Pulmonary artery endothelial cell (primary cell): ENCODE data around the gene TBPL2. TPM values are rescaled to one million over a fixed set of nuclear protein-coding genes. Genes with fewer than 3 reads are reported as not detected.
A peak's percentile ranks its signal among the peaks of the same experiment; 100 is the strongest.
"Not testable (repeated sequence)": the region's sequence is repeated elsewhere in the genome, so short reads cannot be mapped to it uniquely, and the experiment has no call there.

Experiments used
- DNase-seq: peaks from one replicate; pipeline ENCODE4 v3.0.0-alpha.2; 2011; ENCODE audit warnings: low read depth, low spot score
- total RNA-seq: library from RNA; depleted of rRNA; stranded (reverse); fragments of >200 nt; gene quantifications from 2 replicates; pipeline ENCODE4 v1.2.3, GENCODE V29; 2014

The TBPL2 gene
- total RNA-seq, 1 donor from 2014 or later, result not detected

DNA sequence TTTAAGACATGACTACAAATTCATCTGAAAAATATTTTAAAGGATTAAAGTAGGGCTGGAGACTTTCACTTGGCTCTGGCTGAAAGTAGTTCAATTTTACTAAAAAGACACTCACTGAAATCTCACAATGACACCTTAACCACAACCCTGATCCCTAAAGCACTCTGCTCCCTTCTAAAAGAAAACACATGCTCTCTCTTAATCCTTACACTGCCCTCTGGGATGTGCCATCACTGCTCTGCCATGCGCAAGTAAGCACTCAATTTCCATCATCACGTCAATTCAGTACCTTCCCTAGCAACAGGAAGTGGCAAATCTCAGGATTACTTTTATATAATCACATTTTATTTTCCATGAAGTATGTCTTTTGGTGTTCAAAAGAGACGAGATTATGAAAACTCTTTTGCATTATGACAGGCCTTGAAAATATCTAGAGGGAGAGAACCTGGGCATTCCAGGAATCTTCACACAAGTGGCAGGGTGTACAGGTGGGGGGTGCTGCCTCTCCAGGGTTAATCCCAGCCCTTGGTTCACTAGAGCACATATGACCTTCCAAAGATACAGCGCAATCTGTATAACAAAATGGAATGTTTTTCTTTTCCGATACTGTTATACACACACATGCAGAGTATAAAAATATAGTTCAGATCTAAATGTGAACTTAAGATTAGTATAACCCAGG lies 36.1 kb downstream of the TBPL2 start:
- DNase-seq, result no peak

DNA sequence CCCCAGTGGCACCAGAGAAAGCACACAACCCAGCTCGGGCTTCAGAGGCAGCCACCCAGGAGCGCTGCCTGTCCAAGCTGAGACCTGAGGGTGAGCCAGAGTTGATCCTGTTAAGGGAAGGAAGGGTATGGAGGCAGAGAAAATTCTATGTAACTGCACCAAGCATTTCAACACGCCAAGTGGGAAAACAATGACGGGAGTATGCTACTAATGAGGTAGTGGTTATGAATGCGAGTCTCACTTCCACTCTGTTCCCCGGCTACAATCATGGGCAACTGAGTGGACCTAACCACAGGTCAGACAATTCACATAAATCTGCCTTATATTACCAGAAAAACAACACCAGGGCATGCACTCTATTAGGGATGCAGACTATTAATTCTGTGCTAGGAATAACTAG lies 38.7 kb downstream of the TBPL2 start:
- no peak for DNase-seq

DNA sequence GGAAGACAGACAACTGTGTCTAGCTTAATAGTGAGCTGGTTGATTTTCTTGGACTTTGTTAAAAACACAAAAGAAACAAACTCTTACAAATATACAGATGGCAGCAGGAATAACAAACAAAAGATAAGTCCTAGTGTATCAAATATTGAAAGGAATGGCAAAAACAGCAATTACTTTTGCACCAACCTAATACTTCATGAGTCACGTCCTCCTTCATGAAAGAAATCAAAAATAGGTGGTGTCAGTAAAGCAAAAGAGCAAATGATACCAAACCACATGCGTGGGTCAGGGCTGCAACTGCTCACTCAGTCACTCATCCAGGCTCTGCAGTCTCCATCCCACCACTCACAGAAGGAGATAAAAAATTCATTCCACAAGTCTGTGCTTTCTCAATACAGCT lies 40.6 kb downstream of the TBPL2 start:
- no peak for DNase-seq

DNA sequence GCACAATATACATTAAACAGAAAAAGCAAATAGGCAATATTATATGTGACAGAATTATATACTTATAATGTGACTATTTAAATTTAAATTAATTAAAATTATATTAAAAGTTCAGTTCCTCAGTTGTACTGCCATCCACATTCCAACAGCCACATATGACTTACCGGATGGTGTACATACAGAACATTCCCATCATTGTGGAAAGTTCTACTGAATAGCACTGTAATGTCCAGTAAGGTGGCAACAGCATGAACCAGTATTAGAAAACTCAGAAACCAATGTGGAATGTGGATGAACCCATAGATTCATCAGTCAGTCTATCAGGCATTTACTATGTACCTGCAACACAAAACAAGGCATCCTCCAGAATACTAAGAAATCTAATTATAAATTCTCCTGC lies 41.2 kb downstream of the TBPL2 start:
- no peak for DNase-seq

DNA sequence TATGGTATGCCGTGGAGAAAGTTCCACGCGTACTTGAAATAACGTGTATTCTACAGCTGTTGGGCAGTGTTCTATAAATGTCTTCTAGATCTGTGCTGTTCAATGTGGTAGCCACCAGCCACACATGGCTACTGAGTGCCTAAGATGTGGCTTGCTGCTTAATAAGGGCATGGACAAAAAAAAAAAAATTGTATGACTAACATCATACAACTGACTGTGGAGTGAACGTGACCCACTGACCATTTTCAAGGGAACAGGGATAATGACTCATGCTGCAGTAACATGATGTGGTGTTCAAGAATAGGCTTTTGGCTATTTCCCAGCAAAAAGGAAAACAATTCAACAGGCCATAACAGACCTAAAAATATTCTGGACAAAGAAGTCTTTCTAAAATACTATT lies 41.7 kb downstream of the TBPL2 start:
- peak; percentile 93 for DNase-seq

DNA sequence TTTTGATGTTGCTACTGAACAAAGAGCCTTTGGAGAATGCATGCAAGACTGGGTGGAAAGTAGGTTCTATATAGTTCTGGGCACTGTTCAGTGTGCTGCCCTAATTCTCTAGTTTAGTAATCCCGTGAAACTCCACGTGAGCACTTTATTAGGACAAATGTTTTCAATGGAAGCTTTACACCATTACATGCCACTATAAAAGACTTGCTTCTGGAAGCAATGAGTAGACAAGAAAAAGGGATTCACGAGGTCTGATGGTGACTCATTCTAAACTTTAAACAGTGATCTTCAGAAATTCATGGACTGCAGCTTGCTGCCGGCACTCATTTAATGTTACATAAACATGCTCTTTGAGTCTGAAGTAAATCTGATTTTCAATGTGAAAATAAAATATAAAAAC lies 51.1 kb downstream of the TBPL2 start:
- no peak for DNase-seq

DNA sequence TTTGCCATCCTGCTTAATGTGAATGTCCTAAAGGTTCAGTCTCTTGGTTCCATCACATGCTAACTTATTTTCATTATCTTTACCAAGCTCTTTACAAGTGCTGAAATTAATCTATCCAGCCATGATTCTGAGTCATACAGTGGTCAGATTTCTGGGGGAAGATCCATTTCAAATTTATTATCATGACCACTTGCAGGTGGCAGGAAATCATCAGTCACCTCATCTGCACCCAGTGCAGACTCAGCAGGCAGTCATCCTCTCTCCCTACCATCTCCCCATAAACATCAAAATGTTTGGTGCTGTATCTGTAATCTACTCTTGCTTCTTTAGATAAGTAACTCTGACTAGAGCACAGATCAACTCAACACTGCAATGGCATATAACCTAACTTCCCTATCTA lies 52.3 kb downstream of the TBPL2 start:
- no peak for DNase-seq

DNA sequence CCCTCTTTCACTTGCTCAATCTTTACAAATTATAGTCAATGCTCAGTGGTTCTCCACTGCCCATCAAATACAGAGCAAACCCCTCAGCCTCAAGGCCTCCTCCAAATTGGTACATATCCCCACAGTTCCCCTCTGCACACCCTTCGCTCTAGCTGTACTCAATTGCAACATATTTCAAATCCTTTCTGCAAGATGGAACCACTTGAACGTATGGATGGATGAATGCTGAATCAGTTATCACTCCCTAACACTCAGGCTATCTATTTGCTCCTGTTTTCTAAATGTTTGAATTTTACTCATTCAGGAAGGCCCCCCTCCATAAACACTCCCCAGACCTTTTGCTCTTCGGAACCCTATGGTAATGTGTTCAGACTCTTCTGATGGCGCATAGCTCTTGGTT lies 53.3 kb downstream of the TBPL2 start:
- no peak for DNase-seq

DNA sequence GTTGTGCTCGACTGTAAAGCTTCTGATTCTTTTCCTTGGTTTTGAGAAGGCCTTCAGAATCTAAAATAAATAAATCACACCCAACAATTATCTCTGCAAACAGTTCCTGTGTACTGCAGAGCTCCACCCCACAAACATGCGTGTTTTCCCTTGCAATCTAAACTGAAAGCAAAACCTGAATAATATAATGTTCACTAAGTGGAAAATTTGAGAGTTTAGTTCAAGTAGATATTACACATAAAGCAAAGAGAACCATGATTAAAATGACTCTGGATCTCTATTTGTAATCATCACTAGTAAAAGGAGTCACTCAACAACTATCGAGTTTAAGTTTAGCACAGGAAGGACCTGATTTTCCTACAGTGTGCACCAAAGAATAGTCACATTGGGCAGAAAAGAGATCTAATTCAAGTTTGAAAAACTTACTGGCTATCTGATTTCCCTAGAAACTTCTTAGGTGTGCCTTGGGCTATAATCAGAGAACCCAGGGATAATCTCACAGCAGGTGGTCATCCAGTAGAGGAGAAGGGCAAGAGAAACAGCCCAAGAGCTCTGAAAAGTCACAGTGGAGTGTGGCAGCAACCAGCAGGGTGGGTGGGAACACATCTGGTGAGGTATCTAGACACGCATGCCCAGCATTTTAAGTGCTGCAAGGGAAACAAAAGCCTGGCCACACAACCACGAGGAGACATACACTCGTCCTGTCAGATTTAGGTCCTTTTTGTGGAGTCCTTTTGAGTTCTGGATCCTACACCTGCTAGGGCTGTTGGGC lies 54.2 kb downstream of the TBPL2 start:
- no peak for DNase-seq

DNA sequence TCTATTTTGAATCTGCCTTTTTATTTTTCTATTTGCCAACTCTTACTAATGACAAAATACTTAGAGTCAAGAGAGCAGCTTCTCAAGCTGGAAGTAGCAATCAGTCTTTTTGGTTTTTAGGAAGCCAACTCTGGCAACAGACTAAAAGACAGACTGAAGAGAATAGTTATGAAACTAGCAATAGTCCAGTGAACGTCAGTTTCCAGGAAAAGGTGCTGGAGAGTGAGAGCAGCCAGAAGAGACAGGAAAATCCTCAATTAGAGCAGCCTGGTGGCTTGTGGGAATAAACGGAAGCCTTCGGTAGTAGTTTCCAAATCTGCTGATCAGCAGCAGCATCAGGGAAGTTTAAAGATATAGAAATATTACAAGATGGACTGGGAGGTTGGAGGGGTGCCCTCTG lies 55.9 kb downstream of the TBPL2 start:
- DNase-seq, result no peak

DNA sequence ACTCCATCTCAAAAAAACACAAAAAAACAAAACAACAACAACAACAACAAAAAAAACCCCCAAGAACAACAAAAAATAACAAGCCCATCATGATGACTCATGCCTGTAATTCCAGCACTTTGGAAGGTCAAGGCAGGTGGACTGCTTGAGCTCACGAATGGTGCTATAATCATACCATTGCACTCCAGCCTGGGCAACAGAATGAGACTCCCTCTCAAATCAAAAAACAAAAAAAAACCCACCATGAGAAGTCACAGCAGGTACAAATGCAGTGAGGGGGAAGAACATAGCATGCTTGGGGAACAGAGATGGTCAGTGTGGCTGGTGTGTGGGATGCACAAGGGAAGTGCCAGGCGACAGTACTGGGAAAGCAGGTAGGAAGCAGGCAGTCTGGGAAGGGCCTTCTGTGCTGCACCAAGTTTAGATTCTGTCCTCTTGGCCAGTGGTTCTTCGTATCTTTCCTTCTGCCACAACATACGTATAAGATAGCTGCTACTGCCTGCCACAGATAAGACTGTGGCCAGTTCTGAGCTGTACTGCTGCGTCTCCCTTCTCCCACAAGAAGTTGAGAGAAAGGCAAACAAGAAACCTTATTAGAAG lies 56.8 kb downstream of the TBPL2 start:
- no peak for DNase-seq

DNA sequence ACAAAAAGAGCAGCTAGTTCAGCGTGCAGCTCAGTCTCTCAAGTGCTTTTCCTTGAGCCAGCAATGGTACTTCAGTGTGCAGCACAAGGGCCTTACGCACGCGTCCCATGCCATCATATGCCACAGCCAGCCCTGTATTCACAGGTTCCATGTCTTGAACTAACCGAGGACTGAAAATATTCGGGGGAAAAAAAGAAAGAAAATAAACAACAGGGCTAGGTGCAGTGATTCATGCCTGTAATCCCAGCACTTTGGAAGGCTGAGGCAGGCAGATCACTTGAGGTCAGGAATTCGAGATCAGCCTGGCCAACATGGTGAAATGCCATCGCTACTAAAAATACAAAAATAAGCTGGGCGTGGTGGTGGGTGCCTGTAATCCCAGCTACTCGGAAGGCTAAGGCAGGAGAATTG lies 57.4 kb downstream of the TBPL2 start:
- not testable (repeated sequence) for DNase-seq

DNA sequence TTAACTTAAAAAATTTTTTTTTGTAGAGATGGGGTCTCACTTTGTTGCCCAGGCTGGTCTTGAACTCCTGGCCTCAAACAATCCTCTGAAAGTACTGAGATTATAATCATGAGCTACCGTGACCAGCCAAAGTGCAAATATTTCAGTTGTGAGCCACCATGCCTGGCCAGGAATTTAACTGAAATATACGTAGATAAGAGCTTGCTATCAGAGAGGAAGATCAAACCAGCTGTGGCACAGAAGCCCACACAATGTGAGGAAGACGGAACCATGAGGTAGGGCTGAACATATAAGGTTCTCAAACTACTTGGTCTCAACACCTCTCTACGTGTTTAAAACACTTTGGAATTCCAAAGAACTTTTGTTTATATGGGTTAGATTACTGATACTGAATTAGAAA lies 57.9 kb downstream of the TBPL2 start:
- DNase-seq, result no peak

DNA sequence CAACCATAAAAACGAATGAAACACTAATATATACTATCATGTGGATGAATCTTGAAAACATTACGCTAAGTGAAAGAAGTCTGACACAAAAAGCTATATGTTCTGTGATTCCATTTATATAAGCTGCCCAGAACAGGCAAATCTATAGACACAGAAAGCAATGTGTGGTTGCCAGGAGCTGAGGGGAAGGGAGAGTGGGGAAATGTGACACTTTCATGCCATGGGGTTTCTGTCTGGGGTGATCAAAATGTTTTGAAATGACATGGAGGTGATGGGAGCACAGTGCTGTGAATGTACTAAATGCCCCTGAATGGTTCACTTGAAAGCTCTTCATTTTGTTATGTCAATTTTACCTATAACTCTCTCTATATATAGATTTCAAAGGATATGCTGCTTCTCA lies 58.9 kb downstream of the TBPL2 start:
- DNase-seq, result no peak

DNA sequence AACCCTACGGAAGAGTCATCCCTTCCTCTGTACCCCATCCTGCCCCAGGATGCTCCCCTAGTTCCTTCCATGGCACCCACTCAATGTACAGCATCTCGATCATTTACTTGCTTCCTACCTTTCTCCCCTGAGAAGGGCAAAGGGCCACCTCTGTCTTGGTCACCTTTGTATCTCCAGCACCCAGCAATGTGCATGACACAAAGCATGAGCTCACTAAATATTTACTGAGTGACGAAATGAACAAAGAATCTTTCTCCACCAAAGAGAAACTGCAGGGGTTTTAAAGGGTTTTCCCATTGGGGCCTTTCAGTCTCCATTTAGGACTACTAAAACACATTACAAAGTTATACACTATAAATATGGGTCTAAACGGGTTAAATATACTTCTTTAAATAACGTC lies 59.4 kb downstream of the TBPL2 start:
- DNase-seq, result no peak

DNA sequence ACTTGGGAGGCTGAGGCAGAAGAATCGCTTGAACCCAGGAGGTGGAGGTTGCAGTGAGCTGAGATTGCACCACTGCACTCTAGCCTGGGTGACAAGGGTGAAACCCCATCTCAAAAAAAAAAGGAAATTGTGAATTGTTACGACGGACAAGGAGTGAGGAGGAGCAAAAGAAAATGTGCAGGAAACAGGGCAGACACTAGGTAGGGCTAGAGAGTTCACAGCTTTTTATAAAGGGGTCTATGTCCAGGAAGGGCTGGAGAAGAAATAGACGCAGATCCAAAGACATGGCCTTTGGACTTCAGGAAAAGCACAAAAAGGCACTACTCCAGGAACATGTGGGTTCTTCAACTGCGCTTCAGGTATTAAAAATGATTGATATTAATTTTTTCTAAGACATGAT lies 63.2 kb downstream of the TBPL2 start:
- no peak for DNase-seq

DNA sequence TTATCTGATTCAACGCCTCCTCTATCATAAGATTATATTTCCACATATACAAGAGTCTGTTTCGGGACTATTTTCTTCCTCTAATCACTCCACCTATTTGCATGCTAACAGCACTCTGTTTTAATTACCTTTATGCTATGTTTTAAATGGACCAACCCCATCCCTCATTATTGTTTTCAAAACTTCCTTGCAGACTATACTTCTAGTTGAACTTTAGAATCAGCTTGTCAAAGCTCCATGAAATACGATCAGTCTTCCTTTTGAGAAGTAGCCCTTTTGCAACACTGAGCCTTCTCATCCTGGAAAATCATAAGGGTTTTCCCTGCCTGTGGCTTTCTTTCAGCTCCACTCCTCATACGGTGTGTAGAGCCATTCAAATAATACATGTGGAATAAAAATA lies 65.6 kb downstream of the TBPL2 start:
- DNase-seq, result no peak

DNA sequence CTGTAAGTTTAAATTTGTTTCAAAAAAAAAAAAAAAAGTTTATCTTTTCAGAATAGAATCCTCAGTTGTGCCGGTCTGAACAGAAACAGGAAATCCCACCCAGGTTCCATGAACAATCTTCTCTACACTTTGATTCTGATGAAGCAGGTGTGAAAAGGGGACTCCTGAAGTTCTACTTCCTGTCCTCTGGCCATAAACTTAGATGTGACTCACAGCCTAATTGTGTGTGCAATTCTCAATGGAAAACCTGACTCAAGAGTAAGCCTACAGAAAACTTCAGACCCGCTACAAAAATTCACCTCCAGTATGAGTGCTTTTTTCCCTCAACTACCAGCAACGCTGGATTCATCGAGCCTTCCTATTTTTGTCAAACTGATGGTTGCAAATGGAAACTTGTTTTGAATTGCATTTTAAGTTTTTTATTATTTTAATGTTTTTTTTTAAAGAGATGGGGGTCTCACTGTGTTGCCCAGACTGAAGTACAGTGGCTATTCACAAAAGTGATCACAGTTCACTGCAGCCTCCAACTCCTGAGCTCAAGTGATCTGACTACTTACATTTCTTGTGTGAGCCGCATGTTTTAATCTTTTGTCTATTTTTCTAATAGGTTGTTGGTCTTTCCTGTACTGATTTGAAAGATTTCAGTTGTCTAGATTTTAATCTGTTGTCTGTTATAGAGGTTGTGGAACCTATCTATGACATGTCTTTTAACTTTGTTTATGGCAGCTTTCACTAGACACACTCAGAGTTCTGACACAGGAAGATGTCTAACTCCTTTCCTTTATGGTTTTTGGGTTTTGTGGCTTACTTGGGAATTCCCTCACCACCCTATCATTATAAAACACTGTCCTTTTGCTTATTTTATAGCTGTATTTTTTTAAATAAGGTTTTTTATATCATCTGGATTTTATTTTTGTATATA lies 66.4 kb downstream of the TBPL2 start:
- no peak for DNase-seq

DNA sequence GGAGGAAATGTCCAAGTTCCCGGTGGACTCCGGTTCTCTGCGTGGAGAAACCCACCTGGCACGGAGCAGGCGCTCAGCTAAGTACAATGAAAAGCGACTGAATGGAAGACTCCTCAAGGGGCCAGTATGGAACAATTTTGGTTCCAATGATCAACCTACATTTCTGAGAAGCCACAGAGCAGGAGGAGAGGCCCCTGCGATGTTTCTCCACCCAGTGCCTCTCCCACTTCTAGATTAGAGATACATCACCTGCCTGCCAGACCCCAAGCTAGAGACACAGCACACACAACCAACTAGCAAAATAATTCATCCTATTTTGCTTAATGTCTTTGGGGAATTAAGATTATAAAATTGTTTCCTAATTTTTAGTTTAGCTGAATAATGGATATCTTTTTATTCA lies 67.6 kb downstream of the TBPL2 start:
- no peak for DNase-seq

DNA sequence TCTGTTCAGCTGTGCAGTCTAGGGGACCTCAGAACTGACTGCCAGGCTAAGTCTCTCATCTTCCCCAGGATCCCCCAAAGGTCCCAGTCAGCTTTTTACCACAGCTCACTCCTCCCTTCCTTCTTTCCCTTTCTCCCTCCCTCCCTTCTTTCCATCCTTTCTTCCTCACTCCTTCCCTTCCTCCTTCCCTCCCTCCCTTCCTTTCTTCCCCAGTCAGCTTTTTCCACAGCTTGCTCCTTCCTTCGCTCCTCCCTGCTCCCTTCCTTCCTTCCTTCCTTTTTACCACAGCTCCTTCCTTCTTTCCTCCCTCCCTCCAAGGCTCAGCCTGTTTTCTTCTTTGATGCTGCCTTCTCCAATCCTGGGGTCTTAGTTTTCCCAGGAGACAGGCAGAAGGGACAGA lies 68.0 kb downstream of the TBPL2 start:
- DNase-seq, result no peak

DNA sequence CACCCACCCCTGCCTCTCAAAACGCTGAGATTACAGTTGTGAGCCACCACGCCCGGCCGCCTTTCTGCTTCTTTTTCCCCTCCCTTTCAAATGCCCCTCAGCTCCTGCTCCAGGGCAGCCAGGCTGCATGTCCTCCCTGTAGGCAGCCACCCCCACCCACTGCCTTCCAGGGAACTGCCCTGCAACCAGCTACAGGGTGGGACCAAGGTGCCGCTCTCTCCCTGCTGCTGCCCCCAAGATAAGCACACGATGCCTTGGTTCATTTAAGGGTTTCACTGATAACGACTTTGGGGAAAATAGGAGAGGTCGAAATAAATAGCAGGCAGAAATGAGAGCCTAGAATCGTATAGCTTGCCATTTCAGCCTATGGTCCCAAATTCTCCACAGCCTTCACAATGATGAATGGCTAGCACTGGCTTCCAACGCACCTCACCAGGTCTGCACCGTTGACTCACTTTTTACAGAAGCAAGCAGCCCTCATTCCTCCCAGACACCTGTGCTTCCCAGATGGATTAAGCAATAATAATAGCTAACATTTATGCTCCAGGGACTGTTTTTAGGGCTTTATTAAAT lies 69.4 kb downstream of the TBPL2 start:
- no peak for DNase-seq
